CD4-positive, alpha-beta T cell treated with Interleukin-17A for 4 hours (primary cell): ENCODE measurements around the gene HDAC10.
A peak's percentile ranks its signal among the peaks of the same experiment; 100 is the strongest.

Experiments used
- DNase-seq: peaks from one replicate; pipeline ENCODE4 v3.0.0-alpha.2; 2020; ENCODE audit warnings: mixed read lengths

Gene HDAC10

DNA sequence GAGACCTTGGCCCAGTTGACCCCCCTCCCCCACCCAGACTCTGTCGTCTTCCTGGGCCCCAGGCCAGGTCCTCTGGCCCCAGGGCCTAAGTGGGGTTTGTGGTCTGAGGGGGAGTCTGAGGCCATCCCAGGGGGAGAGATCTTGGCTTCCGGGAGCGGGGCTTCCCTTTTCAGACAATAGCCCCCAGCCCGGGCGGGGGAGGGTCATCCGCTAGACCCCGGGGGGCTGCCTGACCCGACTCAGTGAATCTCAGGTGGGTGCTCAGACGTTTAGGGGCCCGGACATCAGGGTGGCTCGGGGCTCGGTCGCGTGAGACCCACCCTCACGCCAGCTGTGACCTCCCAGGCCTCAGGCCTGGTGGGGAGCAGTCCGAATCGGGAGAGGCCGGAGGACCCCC lies 18.5 kb upstream of the HDAC10 start:
- DNase-seq: no peak

GRCh38 chr22:50268655-50269113 lies 17.6 kb upstream of the HDAC10 start:
- DNase-seq: no peak

- DNase-seq: peak; percentile 65
Observed at GRCh38 chr22:50267591-50268390, 16.7 kb upstream of the HDAC10 start.

- no peak for DNase-seq
Observed at GRCh38 chr22:50266994-50267393, 15.9 kb upstream of the HDAC10 start.

DNA sequence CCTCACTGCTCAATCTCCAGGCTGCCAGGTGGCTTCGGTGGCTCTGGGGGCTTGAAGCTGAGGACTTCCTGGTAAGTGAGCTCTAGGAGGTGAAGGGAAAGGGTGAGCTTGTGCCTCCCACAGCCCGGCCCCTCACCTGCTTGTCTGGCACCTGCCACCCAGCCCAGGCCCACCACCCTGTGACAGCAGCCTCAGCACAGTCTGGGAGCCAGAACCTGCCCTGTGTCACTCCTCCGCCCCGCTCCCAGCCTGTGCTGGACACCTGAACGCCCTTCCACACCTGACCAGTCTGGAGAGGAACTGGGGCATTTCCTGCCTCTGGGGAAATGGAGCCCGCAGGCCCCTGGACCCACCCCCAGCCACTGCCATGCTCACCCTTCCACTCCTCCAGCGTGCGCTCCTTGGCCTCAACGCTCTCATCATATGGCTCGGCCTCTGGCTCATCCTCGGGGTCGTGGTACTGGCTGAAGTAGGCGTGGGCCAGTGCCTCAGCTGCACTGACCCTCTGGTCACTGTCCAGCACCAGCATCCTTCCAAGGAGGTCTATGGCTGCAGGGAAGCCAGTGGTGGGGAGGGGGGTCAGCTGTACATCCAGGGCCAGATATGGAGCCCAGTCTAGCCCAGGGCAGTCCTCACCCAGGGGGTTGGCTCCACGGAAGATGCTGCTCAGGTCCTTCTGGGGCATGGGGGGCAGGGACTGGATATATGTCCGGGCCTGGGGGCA lies 14.0 kb upstream of the HDAC10 start:
- no peak for DNase-seq

- no peak for DNase-seq
Observed at GRCh38 chr22:50264104-50264745, 13.2 kb upstream of the HDAC10 start.

GRCh38 chr22:50262973-50263617 lies 12.0 kb upstream of the HDAC10 start:
- no peak for DNase-seq

GRCh38 chr22:50262460-50262911 lies 11.4 kb upstream of the HDAC10 start:
- DNase-seq: no peak

- DNase-seq: no peak
Observed at GRCh38 chr22:50261615-50262459, 10.8 kb upstream of the HDAC10 start, which contains the start of gene MAPK12. Gene MAPK12 (minus strand): TSS chr22:50261683. CDS start chr22:50261509, 174 bp downstream.

- no peak for DNase-seq
Observed at GRCh38 chr22:50260801-50261614, 9.9 kb upstream of the HDAC10 start.

GRCh38 chr22:50260434-50260800 lies 9.4 kb upstream of the HDAC10 start:
- no peak for DNase-seq

DNA sequence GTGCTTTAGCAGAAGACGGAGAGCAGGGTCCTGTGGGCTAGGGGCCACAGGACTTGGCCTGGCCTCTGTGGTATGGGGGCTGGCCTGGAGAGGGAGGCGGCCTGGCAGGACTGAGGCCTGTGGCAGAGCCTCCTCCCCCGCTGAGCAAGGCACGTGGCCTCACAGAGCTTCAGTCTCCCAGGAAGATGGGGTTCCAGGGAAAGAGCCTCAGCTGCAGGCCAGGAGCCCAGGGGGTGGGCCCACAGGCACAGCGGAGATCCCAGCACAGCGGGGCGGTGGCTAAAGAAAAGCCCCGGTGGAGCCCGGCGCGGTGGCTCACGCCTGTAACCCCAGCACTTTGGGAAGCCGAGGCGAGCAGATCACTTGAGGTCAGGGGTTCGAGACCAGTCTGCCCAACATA lies 8.2 kb upstream of the HDAC10 start:
- no peak for DNase-seq

GRCh38 chr22:50258361-50259292 lies 7.6 kb upstream of the HDAC10 start:
- DNase-seq: no peak

- no peak for DNase-seq
Observed at GRCh38 chr22:50257451-50258360, 6.6 kb upstream of the HDAC10 start.

DNA sequence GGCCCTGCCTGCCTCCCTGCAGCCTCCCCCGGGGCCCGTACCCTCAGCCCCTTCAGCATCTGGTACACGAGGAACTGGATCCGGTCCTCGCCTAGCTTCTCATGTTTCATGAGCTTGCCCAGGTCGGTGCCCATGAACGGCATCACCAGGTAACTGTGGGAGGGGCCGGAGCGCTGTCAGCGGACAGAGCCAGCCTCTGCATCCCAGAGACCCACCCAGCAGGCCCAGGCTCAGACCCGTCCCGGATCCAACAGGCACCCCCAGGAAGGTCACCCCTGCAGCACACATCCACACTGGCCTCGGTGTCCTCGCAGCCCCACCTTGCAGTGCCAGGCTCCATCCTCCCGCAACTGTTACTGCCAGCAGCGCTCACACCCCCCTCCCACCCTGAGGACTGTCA lies 6.0 kb upstream of the HDAC10 start:
- DNase-seq: no peak

- no peak for DNase-seq
Observed at GRCh38 chr22:50256258-50256862, 5.3 kb upstream of the HDAC10 start.

DNA sequence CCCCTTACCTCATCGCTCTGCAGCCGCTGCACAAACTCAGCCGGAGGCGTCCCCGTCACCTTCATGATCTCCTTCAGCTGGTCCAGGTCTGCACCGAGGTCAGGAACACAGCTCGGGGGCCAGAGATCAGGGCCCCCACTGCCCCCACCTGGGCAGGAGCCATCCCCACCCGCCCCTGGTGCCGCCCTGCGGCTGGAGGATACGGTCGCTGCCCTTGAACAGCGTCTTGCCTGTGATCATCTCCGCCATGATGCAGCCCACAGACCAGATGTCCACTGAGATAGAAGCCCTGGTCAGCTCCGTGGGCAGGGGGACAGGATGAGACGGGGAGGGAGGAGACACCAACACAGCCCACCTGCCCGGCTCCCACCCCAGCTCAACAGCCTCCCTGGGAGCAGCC lies 4.5 kb upstream of the HDAC10 start:
- no peak for DNase-seq

DNA sequence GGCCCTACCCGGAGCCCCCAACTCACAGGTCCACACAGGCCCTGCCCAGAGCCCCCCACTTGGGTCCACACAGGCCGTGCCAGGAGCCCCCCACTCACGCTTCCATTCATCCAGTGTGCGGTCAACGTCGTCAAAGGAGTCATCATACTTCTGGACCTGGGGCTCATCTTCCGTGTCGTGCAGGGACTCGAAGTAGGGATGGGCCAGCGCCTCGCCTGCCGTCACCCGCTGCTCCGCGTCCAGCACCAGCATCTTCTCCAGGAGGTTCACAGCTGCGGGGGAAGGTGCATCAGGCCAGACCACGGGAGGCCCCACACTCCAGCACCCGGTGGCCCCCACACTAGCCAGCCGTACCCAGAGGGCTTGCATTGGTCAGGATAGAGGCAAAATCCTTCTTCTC lies 4.0 kb upstream of the HDAC10 start:
- no peak for DNase-seq
